Neural cell (in vitro differentiated cells): ENCODE results near the gene C17orf75. TPM values are rescaled to one million over a fixed set of nuclear protein-coding genes. Genes with fewer than 3 reads are reported as not detected.

ENCODE experiments used
- H2AFZ ChIP-seq: fragments of 200-600, 300-800 bp; sonication (generic), shearing (Covaris generic); 2 replicates; pipeline ENCODE4 v1.6.0; 2014; ENCODE audit warnings: low read depth, mild to moderate bottlenecking, antibody characterized with exemption, low read length, moderate library complexity
- H3F3A ChIP-seq: fragments of 200-600 bp; shearing (Covaris generic); 2 replicates; pipeline ENCODE4 v1.6.1; 2016; ENCODE audit warnings: mild to moderate bottlenecking, moderate library complexity, mixed read lengths, antibody characterized with exemption, low read length; ENCODE audit not compliant: insufficient read depth, poor library complexity, severe bottlenecking
- H3K27ac ChIP-seq: fragments of 200-600, 300-800 bp; sonication (generic), shearing (Covaris generic); 2 replicates; pipeline ENCODE4 v1.5.1; 2014; ENCODE audit warnings: mild to moderate bottlenecking, low read length, moderate library complexity
- H3K27me3 ChIP-seq: fragments of 300-800, 200-600 bp; sonication (generic), shearing (Covaris generic); 2 replicates; pipeline ENCODE4 v1.6.0; 2014; ENCODE audit warnings: mild to moderate bottlenecking, low read depth, low read length, moderate library complexity; ENCODE audit not compliant: insufficient read depth
- H3K36me3 ChIP-seq: fragments of 300-800, 200-600 bp; sonication (generic), shearing (Covaris generic); 2 replicates; pipeline ENCODE4 v1.5.1; 2014; ENCODE audit warnings: mild to moderate bottlenecking, antibody characterized with exemption, low read length, moderate library complexity; ENCODE audit not compliant: insufficient read depth
- H3K4me2 ChIP-seq: fragments of 300-800, 200-600 bp; sonication (generic), shearing (Covaris generic); 2 replicates; pipeline ENCODE4 v1.6.0; 2014; ENCODE audit warnings: mild to moderate bottlenecking, low read length
- H3K4me3 ChIP-seq: fragments of 300-800, 200-600 bp; sonication (generic), shearing (Covaris generic); 2 replicates; pipeline ENCODE4 v1.5.1; 2014; ENCODE audit warnings: mild to moderate bottlenecking, low read length, moderate library complexity
- H3K79me2 ChIP-seq: fragments of 200-600 bp; shearing (Covaris generic); replicated peaks from 2 replicates; pipeline ENCODE4 v1.6.0; 2014; ENCODE audit warnings: mild to moderate bottlenecking, low read length, moderate library complexity; ENCODE audit not compliant: insufficient read depth
- H3K9ac ChIP-seq: fragments of 300-800, 200-600 bp; sonication (generic), shearing (Covaris generic); 2 replicates; pipeline ENCODE4 v1.6.1; 2016; ENCODE audit warnings: mild to moderate bottlenecking, low read length, mixed read lengths
- H3K9me2 ChIP-seq: fragments of 200-600 bp; shearing (Covaris generic); 2 replicates; pipeline ENCODE4 v1.6.1; 2016; ENCODE audit warnings: mild to moderate bottlenecking, low read length, mixed read lengths; ENCODE audit not compliant: insufficient read depth
- H3K9me3 ChIP-seq: fragments of 200-600, 300-800 bp; sonication (generic), shearing (Covaris generic); 2 replicates; pipeline ENCODE4 v1.6.1; 2016; ENCODE audit warnings: mild to moderate bottlenecking, mixed run types, low read length, moderate library complexity, mixed read lengths
- H4K20me1 ChIP-seq: fragments of 200-600 bp; shearing (Covaris generic); 2 replicates; pipeline ENCODE4 v1.6.1; 2016; ENCODE audit warnings: mild to moderate bottlenecking, mixed run types; ENCODE audit not compliant: insufficient read depth
- EP300 ChIP-seq: fragments of 450-650 bp; conservative IDR thresholded peaks from 2 replicates; pipeline ENCODE4 v1.6.1; 2014; ENCODE audit warnings: antibody characterized with exemption, mild to moderate bottlenecking, moderate library complexity; ENCODE audit not compliant: poor library complexity, severe bottlenecking
- EZH2 ChIP-seq: fragments of 200-600, 300-800 bp; shearing (Covaris generic), sonication (generic); IDR thresholded peaks from 2 replicates; pipeline ENCODE4 v1.6.1; 2014; ENCODE audit warnings: antibody characterized with exemption, low read length, borderline replicate concordance, mild to moderate bottlenecking; ENCODE audit not compliant: insufficient read depth, poor library complexity, severe bottlenecking
- MXI1 ChIP-seq: fragments of 450-650 bp; conservative IDR thresholded peaks from 2 replicates; pipeline ENCODE4 v1.6.1; 2014; ENCODE audit warnings: antibody characterized with exemption, mild to moderate bottlenecking; ENCODE audit not compliant: poor library complexity, severe bottlenecking
- POLR2AphosphoS5 ChIP-seq: IDR thresholded peaks from 2 replicates; pipeline ENCODE4 v1.6.1; 2012
- RAD21 ChIP-seq: fragments of 450-650 bp; conservative IDR thresholded peaks from 2 replicates; pipeline ENCODE4 v1.6.1; 2014; ENCODE audit warnings: antibody characterized with exemption, mild to moderate bottlenecking, moderate library complexity
- REST ChIP-seq: IDR thresholded peaks from 2 replicates; pipeline ENCODE4 v1.6.1; 2012; ENCODE audit warnings: borderline replicate concordance
- SMC3 ChIP-seq: fragments of 450-650 bp; conservative IDR thresholded peaks from 2 replicates; pipeline ENCODE4 v1.6.1; 2014; ENCODE audit warnings: antibody characterized with exemption, mild to moderate bottlenecking, moderate library complexity; ENCODE audit not compliant: poor library complexity
- TAF1 ChIP-seq: IDR thresholded peaks from 2 replicates; pipeline ENCODE4 v1.6.1; 2012; ENCODE audit warnings: low read depth
- polyA plus RNA-seq: library from polyadenylated mRNA; depleted of rRNA; stranded (reverse); fragments of >200 nt; gene quantifications from 2 replicates; pipeline ENCODE4 v1.2.3, GENCODE V29; 2014
- TF ChIP-seq, protein P1 (sequence below): fragments of 450-650 bp; IDR thresholded peaks from 2 replicates; pipeline ENCODE4 v1.5.1; 2014; ENCODE audit warnings: antibody characterized with exemption, mild to moderate bottlenecking, moderate library complexity; ENCODE audit not compliant: poor library complexity, severe bottlenecking

Gene C17orf75
- polyA plus RNA-seq, 1 donor from 2014 or later = 77.0 TPM

GRCh38 chr17:32335046-32335445, 6.9 kb downstream of the C17orf75 start:
- H3K27ac ChIP-seq = no peak overlapping the region
- no peaks in the 10 kb centered on the region for H3K27me3 ChIP-seq
- H4K20me1 ChIP-seq = no peaks in the 10 kb centered on the region
- H3K9ac ChIP-seq = no peak overlapping the region
- H3K36me3 ChIP-seq = peaks cover 10% of the 10 kb centered on the region
- H3F3A ChIP-seq = no peaks in the 10 kb centered on the region
- no peak overlapping the region for H2AFZ ChIP-seq
- H3K4me2 ChIP-seq = no peak overlapping the region
- TF ChIP-seq, protein P1, sequence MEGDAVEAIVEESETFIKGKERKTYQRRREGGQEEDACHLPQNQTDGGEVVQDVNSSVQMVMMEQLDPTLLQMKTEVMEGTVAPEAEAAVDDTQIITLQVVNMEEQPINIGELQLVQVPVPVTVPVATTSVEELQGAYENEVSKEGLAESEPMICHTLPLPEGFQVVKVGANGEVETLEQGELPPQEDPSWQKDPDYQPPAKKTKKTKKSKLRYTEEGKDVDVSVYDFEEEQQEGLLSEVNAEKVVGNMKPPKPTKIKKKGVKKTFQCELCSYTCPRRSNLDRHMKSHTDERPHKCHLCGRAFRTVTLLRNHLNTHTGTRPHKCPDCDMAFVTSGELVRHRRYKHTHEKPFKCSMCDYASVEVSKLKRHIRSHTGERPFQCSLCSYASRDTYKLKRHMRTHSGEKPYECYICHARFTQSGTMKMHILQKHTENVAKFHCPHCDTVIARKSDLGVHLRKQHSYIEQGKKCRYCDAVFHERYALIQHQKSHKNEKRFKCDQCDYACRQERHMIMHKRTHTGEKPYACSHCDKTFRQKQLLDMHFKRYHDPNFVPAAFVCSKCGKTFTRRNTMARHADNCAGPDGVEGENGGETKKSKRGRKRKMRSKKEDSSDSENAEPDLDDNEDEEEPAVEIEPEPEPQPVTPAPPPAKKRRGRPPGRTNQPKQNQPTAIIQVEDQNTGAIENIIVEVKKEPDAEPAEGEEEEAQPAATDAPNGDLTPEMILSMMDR = no peak
- TF ChIP-seq RAD21 (no peak), SMC3 (no peak), TAF1 (no peak), EZH2 (no peak), MXI1 (no peak)
- no peaks in the 10 kb centered on the region for H3K9me2 ChIP-seq
- H3K9me3 ChIP-seq = no peaks in the 10 kb centered on the region
- no peaks in the 10 kb centered on the region for H3K79me2 ChIP-seq
- no peak overlapping the region for H3K4me3 ChIP-seq

- no peaks in the 10 kb centered on the region for H3F3A ChIP-seq
- no peak overlapping the region for H3K4me3 ChIP-seq
- H3K9ac ChIP-seq = no peak overlapping the region
- no peak overlapping the region for H2AFZ ChIP-seq
- H3K36me3 ChIP-seq = peaks cover 10% of the 10 kb centered on the region
- no peaks in the 10 kb centered on the region for H3K79me2 ChIP-seq
- H3K9me3 ChIP-seq = no peaks in the 10 kb centered on the region
- H3K27me3 ChIP-seq = no peaks in the 10 kb centered on the region
- no peak for TF ChIP-seq EP300
- TF ChIP-seq REST = no peak
- TF ChIP-seq RAD21 = no peak
- TF ChIP-seq SMC3 = no peak
- no peak for TF ChIP-seq TAF1
- no peak for TF ChIP-seq POLR2AphosphoS5
- TF ChIP-seq MXI1 = no peak
- TF ChIP-seq, protein P1 = no peak
- no peak for TF ChIP-seq EZH2
- H3K27ac ChIP-seq = no peak overlapping the region
- no peak overlapping the region for H3K4me2 ChIP-seq
- no peaks in the 10 kb centered on the region for H4K20me1 ChIP-seq
- H3K9me2 ChIP-seq = no peaks in the 10 kb centered on the region
Measured at GRCh38 chr17:32333187-32333586, 8.8 kb downstream of the C17orf75 start.
